CD4-positive, CD25-positive, alpha-beta regulatory T cell (primary cell): ENCODE data around the gene NXT1. TPM values are rescaled to one million over a fixed set of nuclear protein-coding genes. Genes with fewer than 3 reads are reported as not detected.
A peak's percentile ranks its signal among the peaks of the same experiment; 100 is the strongest.

Experiments
- ATAC-seq, 2 donors: fragments of 150-1000 bp; cut with Tn5 transposase; one replicate each; pipeline ENCODE4 v1.10.0; 2021; ENCODE audit warnings: low read depth in 2 of 2, moderate number of reproducible peaks in 2 of 2, moderate library complexity in 1 of 2
- DNase-seq, 3 donors: peaks; one replicate each; pipeline versions ENCODE4 v3.0.0 to v3.0.0-alpha.2; 2012 to 2022; ENCODE audit warnings: mixed read lengths in 1 of 3
- H3K27ac ChIP-seq: one replicate; pipeline ENCODE4 v1.7.0; 2013; ENCODE audit warnings: mild to moderate bottlenecking, low read length; ENCODE audit not compliant: insufficient read depth, poor library complexity, severe bottlenecking
- H3K27me3 ChIP-seq: one replicate; pipeline ENCODE4 v1.7.0; 2013; ENCODE audit warnings: low read length; ENCODE audit not compliant: control insufficient read depth, insufficient read depth
- H3K36me3 ChIP-seq: one replicate; pipeline ENCODE4 v1.7.0; 2013; ENCODE audit warnings: mild to moderate bottlenecking, low read length, moderate library complexity; ENCODE audit not compliant: control insufficient read depth, insufficient read depth
- H3K4me1 ChIP-seq: 2 replicates; pipeline ENCODE4 v1.7.0; 2013; ENCODE audit warnings: mild to moderate bottlenecking, low read length; ENCODE audit not compliant: insufficient read depth, control insufficient read depth, poor library complexity, severe bottlenecking
- H3K4me3 ChIP-seq: one replicate; pipeline ENCODE4 v1.7.0; 2013; ENCODE audit warnings: low read depth, mild to moderate bottlenecking, low read length, moderate library complexity
- H3K9me3 ChIP-seq, 2 experiments: 1 replicate in 1 of 2; 2 replicates in 1 of 2; pipeline ENCODE4 v1.7.0; 2013; ENCODE audit warnings: low read length in 2 of 2, mild to moderate bottlenecking in 1 of 2, moderate library complexity in 1 of 2; ENCODE audit not compliant: control insufficient read depth in 2 of 2
- H3K27ac Mint-ChIP-seq, 3 donors: one replicate each; pipeline ENCODE4 v1.8.0; 2020 to 2022; ENCODE audit warnings: mild to moderate bottlenecking in 3 of 3, mixed read lengths in 3 of 3, moderate library complexity in 2 of 3
- H3K27me3 Mint-ChIP-seq: one replicate; pipeline ENCODE4 v1.8.0; 2022; ENCODE audit warnings: mild to moderate bottlenecking, mixed read lengths
- H3K36me3 Mint-ChIP-seq: one replicate; pipeline ENCODE4 v1.8.0; 2020; ENCODE audit warnings: mixed read lengths
- H3K4me1 Mint-ChIP-seq, 4 donors: one replicate each; pipeline ENCODE4 v1.8.0; 2020 to 2022; ENCODE audit warnings: mixed read lengths in 4 of 4, mild to moderate bottlenecking in 1 of 4
- H3K4me3 Mint-ChIP-seq, 4 donors: one replicate each; pipeline ENCODE4 v1.8.0; 2020 to 2022; ENCODE audit warnings: mild to moderate bottlenecking in 4 of 4, mixed read lengths in 4 of 4, moderate library complexity in 3 of 4
- H3K9me3 Mint-ChIP-seq, 7 donors: one replicate each; pipeline ENCODE4 v1.8.0; 2020 to 2022; ENCODE audit warnings: mixed read lengths in 7 of 7, mild to moderate bottlenecking in 3 of 7, moderate library complexity in 2 of 7
- polyA plus RNA-seq, 4 donors: library from polyadenylated mRNA; unstranded; fragments of 300-500 nt; fragmentation: Illumina TruSeq; gene quantifications; one replicate each; pipeline ENCODE4 v1.2.3, GENCODE V29; 2021
- total RNA-seq: library from RNA; stranded (reverse); gene quantifications from one replicate; pipeline ENCODE4 v1.2.3, GENCODE V29; 2022

NXT1 gene
- total and polyA plus RNA-seq, 5 donors from 2014 or later = 41.5 to 71.5 (median 52.3) TPM

GRCh38 chr20:23331450-23332350 lies 18.9 kb upstream of the NXT1 start:
- Mint-ChIP-seq H3K4me1 (no peaks in the 10 kb centered on the region), H3K4me3 (no peak overlapping the region), H3K27me3 (no peaks in the 10 kb centered on the region), H3K36me3 (no peaks in the 10 kb centered on the region), H3K27ac (no peak overlapping the region), H3K9me3 (peaks cover 0 to 2% (median 0%) of the 10 kb centered on the region in 7 donors)
- Histone ChIP-seq H3K4me3 (no peak overlapping the region), H3K4me1 (no peaks in the 10 kb centered on the region), H3K27ac (no peak overlapping the region), H3K36me3 (no peaks in the 10 kb centered on the region), H3K9me3 (no peaks in the 10 kb centered on the region), H3K27me3 (no peaks in the 10 kb centered on the region)
- ATAC-seq (no peak), DNase-seq (no peak)

GRCh38 chr20:23332467-23332866 lies 18.1 kb upstream of the NXT1 start:
- no peaks in the 10 kb centered on the region for H3K36me3 Mint-ChIP-seq
- no peak overlapping the region for H3K4me3 Mint-ChIP-seq
- H3K27me3 Mint-ChIP-seq = no peaks in the 10 kb centered on the region

GRCh38 chr20:23334111-23334510 lies 16.5 kb upstream of the NXT1 start:
- Mint-ChIP-seq H3K27me3 (no peaks in the 10 kb centered on the region), H3K27ac (peak overlapping the region in 1 of 3 donors; percentile 36), H3K4me3 (no peak overlapping the region), H3K4me1 (no peaks in the 10 kb centered on the region), H3K36me3 (no peaks in the 10 kb centered on the region), H3K9me3 (peaks cover 0 to 2% (median 0%) of the 10 kb centered on the region in 7 donors)
- H3K4me3 ChIP-seq = no peak overlapping the region
- no peaks in the 10 kb centered on the region for H3K36me3 ChIP-seq
- ATAC-seq (no peak), DNase-seq (no peak)
- H3K9me3 ChIP-seq = no peaks in the 10 kb centered on the region
- no peaks in the 10 kb centered on the region for H3K27me3 ChIP-seq
- H3K27ac ChIP-seq = no peak overlapping the region
- no peaks in the 10 kb centered on the region for H3K4me1 ChIP-seq

More at GRCh38 chr20:23332467-23332866, 18.1 kb upstream of the NXT1 start:
- Histone ChIP-seq H3K4me1 (no peaks in the 10 kb centered on the region), H3K27me3 (no peaks in the 10 kb centered on the region), H3K9me3 (no peaks in the 10 kb centered on the region), H3K36me3 (no peaks in the 10 kb centered on the region), H3K4me3 (no peak overlapping the region), H3K27ac (no peak overlapping the region)
- peaks cover 0 to 2% (median 0%) of the 10 kb centered on the region in 7 donors for H3K9me3 Mint-ChIP-seq
- DNase-seq = no peak
- no peak for ATAC-seq
- H3K27ac Mint-ChIP-seq = no peak overlapping the region
- H3K4me1 Mint-ChIP-seq = no peaks in the 10 kb centered on the region

- Histone ChIP-seq H3K4me3 (no peak overlapping the region), H3K27me3 (no peaks in the 10 kb centered on the region), H3K4me1 (no peaks in the 10 kb centered on the region), H3K27ac (no peak overlapping the region), H3K36me3 (no peaks in the 10 kb centered on the region), H3K9me3 (no peaks in the 10 kb centered on the region)
- no peaks in the 10 kb centered on the region for H3K4me1 Mint-ChIP-seq
- DNase-seq (no peak), ATAC-seq (no peak)
- peaks cover 0 to 2% (median 0%) of the 10 kb centered on the region in 7 donors for H3K9me3 Mint-ChIP-seq
- no peak overlapping the region for H3K4me3 Mint-ChIP-seq
- H3K27ac Mint-ChIP-seq = no peak overlapping the region
- H3K36me3 Mint-ChIP-seq = no peaks in the 10 kb centered on the region
- no peaks in the 10 kb centered on the region for H3K27me3 Mint-ChIP-seq
Observed at GRCh38 chr20:23335521-23335920, 15.1 kb upstream of the NXT1 start.

GRCh38 chr20:23336476-23336875 lies 14.1 kb upstream of the NXT1 start:
- Mint-ChIP-seq H3K9me3 (peaks cover 0 to 2% (median 0%) of the 10 kb centered on the region in 7 donors), H3K27ac (no peak overlapping the region), H3K4me3 (no peak overlapping the region), H3K4me1 (no peaks in the 10 kb centered on the region), H3K36me3 (no peaks in the 10 kb centered on the region), H3K27me3 (no peaks in the 10 kb centered on the region)
- Histone ChIP-seq H3K4me1 (no peaks in the 10 kb centered on the region), H3K36me3 (no peaks in the 10 kb centered on the region), H3K27ac (no peak overlapping the region), H3K9me3 (no peaks in the 10 kb centered on the region), H3K27me3 (no peaks in the 10 kb centered on the region), H3K4me3 (no peak overlapping the region)
- DNase-seq (peak in 1 of 3 donors; percentile 15), ATAC-seq (no peak)

GRCh38 chr20:23337312-23337711 lies 13.3 kb upstream of the NXT1 start:
- no peaks in the 10 kb centered on the region for H3K4me1 ChIP-seq
- no peak overlapping the region for H3K4me3 Mint-ChIP-seq
- H3K27me3 ChIP-seq = no peaks in the 10 kb centered on the region
- peaks cover 0 to 2% (median 0%) of the 10 kb centered on the region in 7 donors for H3K9me3 Mint-ChIP-seq
- no peak overlapping the region for H3K27ac Mint-ChIP-seq
- ATAC-seq (no peak), DNase-seq (no peak)
- no peaks in the 10 kb centered on the region for H3K36me3 Mint-ChIP-seq
- no peaks in the 10 kb centered on the region for H3K9me3 ChIP-seq
- no peak overlapping the region for H3K27ac ChIP-seq
- no peaks in the 10 kb centered on the region for H3K36me3 ChIP-seq
- no peaks in the 10 kb centered on the region for H3K4me1 Mint-ChIP-seq
- peaks cover 6% of the 10 kb centered on the region for H3K27me3 Mint-ChIP-seq
- no peak overlapping the region for H3K4me3 ChIP-seq

GRCh38 chr20:23339986-23340385 lies 10.6 kb upstream of the NXT1 start:
- H3K36me3 ChIP-seq = no peaks in the 10 kb centered on the region
- Mint-ChIP-seq H3K4me3 (no peak overlapping the region), H3K36me3 (no peaks in the 10 kb centered on the region), H3K27me3 (peaks cover 6% of the 10 kb centered on the region), H3K4me1 (no peaks in the 10 kb centered on the region), H3K9me3 (no peaks in the 10 kb centered on the region), H3K27ac (no peak overlapping the region)
- no peak overlapping the region for H3K4me3 ChIP-seq
- ATAC-seq = no peak
- no peak overlapping the region for H3K27ac ChIP-seq
- H3K9me3 ChIP-seq = no peaks in the 10 kb centered on the region
- H3K4me1 ChIP-seq = no peaks in the 10 kb centered on the region
- no peaks in the 10 kb centered on the region for H3K27me3 ChIP-seq
- DNase-seq = no peak

GRCh38 chr20:23340524-23340923 lies 10.1 kb upstream of the NXT1 start:
- Histone ChIP-seq H3K27ac (no peak overlapping the region), H3K27me3 (no peaks in the 10 kb centered on the region), H3K9me3 (no peaks in the 10 kb centered on the region), H3K4me3 (no peak overlapping the region), H3K36me3 (no peaks in the 10 kb centered on the region), H3K4me1 (no peaks in the 10 kb centered on the region)
- ATAC-seq (no peak), DNase-seq (peak in 2 of 3 donors; percentile 13 to 51)
- peaks cover 6% of the 10 kb centered on the region for H3K27me3 Mint-ChIP-seq
- H3K9me3 Mint-ChIP-seq = no peaks in the 10 kb centered on the region
- no peak overlapping the region for H3K4me3 Mint-ChIP-seq
- H3K36me3 Mint-ChIP-seq = no peaks in the 10 kb centered on the region
- H3K27ac Mint-ChIP-seq = no peak overlapping the region
- no peaks in the 10 kb centered on the region for H3K4me1 Mint-ChIP-seq
